BE2C (cell line): ENCODE results near the gene TSKU.

Experiments used
- DNase-seq: peaks from one replicate; pipeline ENCODE4 v3.0.0-alpha.2; 2020
- H3K27me3 ChIP-seq: fragments of 250-450 bp; sonication (Bioruptor Pico); 2 replicates; pipeline ENCODE4 v1.5.1; 2020; ENCODE audit warnings: mild to moderate bottlenecking
- H3K36me3 ChIP-seq: fragments of 250-450 bp; sonication (Bioruptor Pico); 2 replicates; pipeline ENCODE4 v1.5.1; 2020; ENCODE audit warnings: mild to moderate bottlenecking
- H3K4me1 ChIP-seq: fragments of 250-450 bp; sonication (Bioruptor Pico); 2 replicates; pipeline ENCODE4 v1.5.1; 2020
- H3K4me3 ChIP-seq: 2 replicates; pipeline ENCODE4 v1.5.1; 2011; ENCODE audit warnings: low read depth, low read length
- H3K9me3 ChIP-seq: fragments of 250-450 bp; sonication (Bioruptor Pico); 2 replicates; pipeline ENCODE4 v1.5.1; 2020
- CTCF ChIP-seq: IDR thresholded peaks from 2 replicates; pipeline ENCODE4 v1.5.1; 2012; ENCODE audit warnings: mild to moderate bottlenecking, low read depth, low read length

TSKU gene

GRCh38 chr11:76736773-76737495 is 46.2 kb upstream of the TSKU start:
- peaks cover 11% of the 10 kb centered on the region for H3K4me1 ChIP-seq
- no peak for TF ChIP-seq CTCF
- no peaks in the 10 kb centered on the region for H3K27me3 ChIP-seq
- H3K9me3 ChIP-seq = no peaks in the 10 kb centered on the region
- no peak overlapping the region for H3K4me3 ChIP-seq
- DNase-seq = no peak
- H3K36me3 ChIP-seq = no peaks in the 10 kb centered on the region

GRCh38 chr11:76738618-76739240 is 44.4 kb upstream of the TSKU start:
- Histone ChIP-seq H3K4me1 (peaks cover 11% of the 10 kb centered on the region), H3K4me3 (no peak overlapping the region), H3K27me3 (no peaks in the 10 kb centered on the region), H3K36me3 (no peaks in the 10 kb centered on the region), H3K9me3 (no peaks in the 10 kb centered on the region)
- DNase-seq = no peak
- no peak for TF ChIP-seq CTCF

- H3K9me3 ChIP-seq = no peaks in the 10 kb centered on the region
- TF ChIP-seq CTCF = no peak
- no peaks in the 10 kb centered on the region for H3K36me3 ChIP-seq
- H3K27me3 ChIP-seq = no peaks in the 10 kb centered on the region
- peaks cover 15% of the 10 kb centered on the region for H3K4me1 ChIP-seq
- DNase-seq = no peak
- no peak overlapping the region for H3K4me3 ChIP-seq
These were observed 43.4 kb upstream of the TSKU start for GRCh38 chr11:76739798-76740197.

GRCh38 chr11:76740772-76741171 is 42.4 kb upstream of the TSKU start:
- TF ChIP-seq CTCF = no peak
- no peaks in the 10 kb centered on the region for H3K9me3 ChIP-seq
- DNase-seq = no peak

GRCh38 chr11:76742902-76743301 is 40.3 kb upstream of the TSKU start:
- DNase-seq = no peak

More at GRCh38 chr11:76740772-76741171, 42.4 kb upstream of the TSKU start:
- H3K4me1 ChIP-seq = peaks cover 20% of the 10 kb centered on the region
- no peak overlapping the region for H3K4me3 ChIP-seq
- no peaks in the 10 kb centered on the region for H3K36me3 ChIP-seq
- no peaks in the 10 kb centered on the region for H3K27me3 ChIP-seq

More at GRCh38 chr11:76742902-76743301, 40.3 kb upstream of the TSKU start:
- no peak for TF ChIP-seq CTCF
- H3K4me3 ChIP-seq = no peak overlapping the region
- H3K4me1 ChIP-seq = peaks cover 20% of the 10 kb centered on the region
- H3K9me3 ChIP-seq = no peaks in the 10 kb centered on the region
- H3K27me3 ChIP-seq = no peaks in the 10 kb centered on the region
- H3K36me3 ChIP-seq = no peaks in the 10 kb centered on the region
